ENCODE results near the gene RBBP5. TPM values are rescaled to one million over a fixed set of nuclear protein-coding genes. Genes with fewer than 3 reads are reported as not detected.

The RBBP5 gene
- total and polyA plus RNA-seq, 2 of the 4 experiments (the other 2 are of a cell fraction), result 7.3 to 37.5 TPM

DNA sequence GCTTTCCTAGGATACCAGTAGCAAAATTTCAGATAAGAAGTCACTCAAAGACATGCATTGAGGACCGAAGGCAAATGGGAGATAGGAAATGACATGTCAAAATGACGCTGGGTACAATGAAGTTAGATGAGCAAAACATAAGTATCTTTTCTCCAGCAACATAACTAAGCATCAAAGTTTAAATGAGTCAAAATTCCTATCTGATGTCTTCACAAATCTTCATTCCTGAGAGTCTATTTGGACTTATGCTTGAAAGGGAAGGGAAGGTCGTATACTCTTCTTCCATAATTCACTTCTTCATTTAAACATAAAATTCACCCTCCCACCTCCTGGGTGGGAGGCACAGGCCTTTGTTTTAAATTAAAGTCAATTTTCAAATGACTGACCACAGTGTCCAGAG is 33.4 kb downstream of the RBBP5 start:
- peak overlapping the region; percentile 25; the same call in 1 of the 2 replicates for H3K27ac ChIP-seq (ENCODE audit: insufficient read depth, low read length)

More for the DNA sequence above, 33.4 kb downstream of the RBBP5 start:
- Histone ChIP-seq H2BK5ac (ENCODE audit: low read depth, low read length, poor library complexity, severe bottlenecking) (peak overlapping the region; percentile 63), H2AK5ac (ENCODE audit: low read depth, low read length) (no peak overlapping the region), H2AK9ac (replicated peaks; ENCODE audit: low read depth, low read length, poor library complexity) (no peak overlapping the region), H4K91ac (ENCODE audit: insufficient read depth, low read depth, low read length) (no peak overlapping the region), H3K23ac (ENCODE audit: low read depth, low read length) (no peak overlapping the region), H2BK120ac (ENCODE audit: low read depth, low read length) (no peak overlapping the region), H4K8ac (ENCODE audit: low read depth in 2 of 2, low read length in 2 of 2) (peak overlapping the region in 1 of 2 experiments; percentile 60; a peak in 1 of 4 replicates), H3K14ac (replicated peaks; ENCODE audit: low read depth, low read length) (no peak overlapping the region), H3K56ac (ENCODE audit: extremely low read depth, insufficient read depth, low read length) (no peak overlapping the region), H3K9ac (ENCODE audit: low read depth, low read length) (no peak overlapping the region), H3K36me3 (ENCODE audit: control insufficient read depth, insufficient read depth, low read length) (peaks cover 19% of the 10 kb centered on the region), H3K9me1 (ENCODE audit: insufficient read depth, low read length) (0 out of 2 replicates have a peak, but pooled peaks cover 3% of the 10 kb centered on the region), H3K4ac (ENCODE audit: low read depth, low read length) (no peak overlapping the region), H3K79me1 (ENCODE audit: low read depth in 1 of 2, low read length in 2 of 2) (peaks cover 0 to 3% of the 10 kb centered on the region in 2 experiments; a peak in 1 of 4 replicates), H3K4me1 (ENCODE audit: control insufficient read depth, insufficient read depth, low read length) (peaks cover 4% of the 10 kb centered on the region; the same call in 1 of the 2 replicates), H3K9me3 (ENCODE audit: control insufficient read depth, insufficient read depth, low read length) (no peaks in the 10 kb centered on the region), H4K20me1 (ENCODE audit: insufficient read depth, low read length) (no peaks in the 10 kb centered on the region), H3K4me3 (ENCODE audit: insufficient read depth, low read depth, low read length) (no peak overlapping the region), H3K4me2 (ENCODE audit: low read depth, low read length) (no peak overlapping the region), H4K5ac (ENCODE audit: low read depth, low read length) (no peak overlapping the region), H2BK15ac (ENCODE audit: low read depth, low read length) (no peak overlapping the region), H3K27me3 (ENCODE audit: control insufficient read depth, insufficient read depth, low read length) (no peaks in the 10 kb centered on the region), H3K18ac (ENCODE audit: low read depth, low read length) (no peak overlapping the region; the same call in 1 of the 2 replicates), H2AFZ (replicated peaks; ENCODE audit: low read length, poor library complexity) (no peak overlapping the region), H2BK20ac (ENCODE audit: low read depth, low read length) (peak overlapping the region; percentile 32; the same call in 1 of the 2 replicates)
- TF ChIP-seq RCOR1 (IDR thresholded peaks at IDR 0.05; ENCODE audit: insufficient replicate concordance, low read length) (no peak), SMC3 (IDR thresholded peaks at IDR 0.05; ENCODE audit: low read depth, low read length) (no peak)
- ATAC-seq (ENCODE audit: low read depth) (peak; percentile 86), DNase-seq (peak; percentile 62)
- dilution Hi-C loops (cut with HindIII; ENCODE audit: low sequenced_read_pairs, unreplicated experiment), result no loop called here
- BruUV-seq (replicated peaks), result no TSS peak
- CTCF ChIA-PET, result interaction anchor here (2.1 to 3.1 kb wide), 2 partner anchors 10 to 27 kb away, joined by 6 to 10 read pairs; no protein-coding TSS in a partner anchor
- no CpG with 5 or more reads among the region's 3 CpGs for WGBS, 2 experiments (ENCODE audit: extremely low coverage in 2 of 2, insufficient read length in 1 of 2)
- intact Hi-C loops (cut with micrococcal nuclease), result no loop called here
- in situ Hi-C loops (cut with MboI; ENCODE audit: low sequenced_read_pairs), result no loop called here
- POLR2A ChIA-PET (ENCODE audit: unreplicated experiment), result no interaction called here

All from IMR-90 (cell line).